Body of pancreas (tissue), 4 donors: Measurements from ENCODE around the gene ATXN3. TPM values are rescaled to one million over a fixed set of nuclear protein-coding genes. Genes with fewer than 3 reads are reported as not detected.

Experiments used
- ATAC-seq: fragments of 150-250 bp; one replicate; pipeline ENCODE4 v1.9.1; 2016
- DNase-seq, 4 donors: peaks; one replicate each; pipeline ENCODE4 v3.0.0-alpha.2; 2019
- H3K27ac ChIP-seq, 4 donors: fragments of 200-600 bp; sonication (generic); 1 replicate in 3 of 4; 2 replicates in 1 of 4; pipeline versions ENCODE4 v1.5.1 to v1.6.1; 2016 to 2019; ENCODE audit warnings: mild to moderate bottlenecking in 1 of 4, mixed read lengths in 1 of 4, moderate library complexity in 1 of 4
- H3K27me3 ChIP-seq, 2 donors: fragments of 200-600 bp; sonication (generic); one replicate each; pipeline ENCODE4 v1.6.0; 2016; ENCODE audit warnings: mild to moderate bottlenecking in 1 of 2
- H3K36me3 ChIP-seq, 2 donors: fragments of 200-600 bp; sonication (generic); replicated peaks in 1 of 2; 2 replicates each; pipeline ENCODE4 v1.5.1; 2016; ENCODE audit warnings: low read depth in 2 of 2; ENCODE audit not compliant: insufficient read depth in 1 of 2
- H3K4me1 ChIP-seq: fragments of 200-600 bp; sonication (generic); one replicate; pipeline ENCODE4 v1.6.0; 2016
- H3K4me3 ChIP-seq, 2 donors: fragments of 200-600 bp; sonication (generic); 1 replicate in 1 of 2; 2 replicates in 1 of 2; pipeline ENCODE4 v1.5.1; 2016 to 2019
- H3K9me3 ChIP-seq, 3 donors: fragments of 200-600 bp; sonication (generic); 1 replicate in 2 of 3; 2 replicates in 1 of 3; pipeline ENCODE4 v1.5.1; 2016
- POLR2A ChIP-seq, 3 donors: fragments of 450-650 bp; IDR thresholded peaks; one replicate each; pipeline ENCODE4 v1.6.1; 2016; ENCODE audit warnings: antibody characterized with exemption in 3 of 3, mild to moderate bottlenecking in 2 of 3
- WGBS, 2 donors: methylation state at CpG; one replicate each; pipeline ENCODE4 v1.1.5; 2017; 5-methylcytosine and 5-hydroxymethylcytosine counted together
- intact Hi-C: fragments of 100-400 bp; cut with DNase I; formaldehyde crosslinking; loops from one replicate; pipeline ENCODE4 v1.15.1; 2023
- total RNA-seq, 2 donors: library from RNA; depleted of rRNA; stranded (reverse); fragments of >200 nt; gene quantifications; one replicate each; pipeline ENCODE4 v1.1.0, GENCODE V29; 2016
- TF ChIP-seq, protein P1 (sequence below), 7 experiments: fragments of 450-650 bp in 4 of 7; fragments of 200-600 bp in 3 of 7; sonication (generic) in 3 of 7; IDR thresholded peaks; one replicate each; pipeline ENCODE4 v1.5.1; 2016 to 2019; ENCODE audit warnings: antibody characterized with exemption in 7 of 7

ATXN3 gene
- total RNA-seq, 2 donors from 2014 or later: 5.9 to 16.1 TPM

DNA sequence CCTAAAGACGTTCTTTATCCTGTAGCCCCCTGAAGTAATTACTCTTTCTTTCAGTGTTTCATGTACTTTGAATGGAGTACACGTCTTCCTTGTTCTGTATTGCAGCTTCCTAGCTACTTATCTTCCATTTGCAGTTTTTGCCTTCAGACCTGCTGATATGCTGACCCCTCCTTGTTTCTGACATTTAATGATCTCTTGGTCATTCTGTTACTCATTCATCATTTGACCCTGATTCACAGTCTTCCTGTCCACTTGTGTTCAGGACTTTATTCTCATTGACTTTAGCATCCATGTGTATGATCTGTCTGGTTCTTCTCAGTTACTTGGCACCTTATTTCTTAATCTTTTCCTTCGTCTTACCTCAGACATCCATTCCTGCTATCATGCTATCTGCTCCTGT is 37.6 kb upstream of the ATXN3 start:
- no peaks in the 10 kb centered on the region for H3K27me3 ChIP-seq
- H3K4me1 ChIP-seq: no peaks in the 10 kb centered on the region
- WGBS, 2 donors: 85 to 88% methylated on average over 3 of the region's 3 CpGs
- intact Hi-C loops: no loop called here
- no peak overlapping the region for H3K4me3 ChIP-seq
- H3K36me3 ChIP-seq: peaks cover 10 to 32% of the 10 kb centered on the region in 2 donors
- DNase-seq (no peak), ATAC-seq (no peak)
- H3K9me3 ChIP-seq: no peaks in the 10 kb centered on the region
- TF ChIP-seq POLR2A (IDR thresholded peaks at IDR 0.05): no peak
- TF ChIP-seq, protein P1, sequence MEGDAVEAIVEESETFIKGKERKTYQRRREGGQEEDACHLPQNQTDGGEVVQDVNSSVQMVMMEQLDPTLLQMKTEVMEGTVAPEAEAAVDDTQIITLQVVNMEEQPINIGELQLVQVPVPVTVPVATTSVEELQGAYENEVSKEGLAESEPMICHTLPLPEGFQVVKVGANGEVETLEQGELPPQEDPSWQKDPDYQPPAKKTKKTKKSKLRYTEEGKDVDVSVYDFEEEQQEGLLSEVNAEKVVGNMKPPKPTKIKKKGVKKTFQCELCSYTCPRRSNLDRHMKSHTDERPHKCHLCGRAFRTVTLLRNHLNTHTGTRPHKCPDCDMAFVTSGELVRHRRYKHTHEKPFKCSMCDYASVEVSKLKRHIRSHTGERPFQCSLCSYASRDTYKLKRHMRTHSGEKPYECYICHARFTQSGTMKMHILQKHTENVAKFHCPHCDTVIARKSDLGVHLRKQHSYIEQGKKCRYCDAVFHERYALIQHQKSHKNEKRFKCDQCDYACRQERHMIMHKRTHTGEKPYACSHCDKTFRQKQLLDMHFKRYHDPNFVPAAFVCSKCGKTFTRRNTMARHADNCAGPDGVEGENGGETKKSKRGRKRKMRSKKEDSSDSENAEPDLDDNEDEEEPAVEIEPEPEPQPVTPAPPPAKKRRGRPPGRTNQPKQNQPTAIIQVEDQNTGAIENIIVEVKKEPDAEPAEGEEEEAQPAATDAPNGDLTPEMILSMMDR (IDR thresholded peaks at IDR 0.05): no peak
- no peak overlapping the region for H3K27ac ChIP-seq

DNA sequence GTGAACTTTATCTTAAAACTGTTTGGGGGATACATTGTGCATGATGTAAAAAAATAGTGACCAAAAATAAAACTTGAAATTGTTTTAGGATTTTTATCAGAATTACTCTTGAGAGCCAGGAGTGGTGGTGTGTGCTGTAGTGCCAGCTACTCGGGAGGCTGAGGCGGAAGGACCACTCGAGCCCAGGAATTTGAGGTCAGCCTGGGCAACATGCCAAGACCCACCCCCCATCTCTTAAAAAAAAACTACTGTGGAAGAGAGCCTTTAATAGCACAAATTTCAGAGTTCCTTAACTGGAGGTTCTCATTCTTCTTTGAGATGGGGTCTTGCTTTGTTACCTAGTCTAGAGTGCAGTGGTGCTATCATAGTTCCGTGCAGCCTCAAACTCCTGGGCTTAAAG is 36.9 kb upstream of the ATXN3 start:
- H3K4me3 ChIP-seq: no peak overlapping the region
- ATAC-seq (no peak), DNase-seq (no peak)
- intact Hi-C loops: no loop called here
- no peaks in the 10 kb centered on the region for H3K9me3 ChIP-seq
- H3K27me3 ChIP-seq: no peaks in the 10 kb centered on the region
- WGBS, 2 donors: 75 to 78% methylated on average over 4 of the region's 4 CpGs
- peaks cover 10 to 34% of the 10 kb centered on the region in 2 donors for H3K36me3 ChIP-seq
- H3K27ac ChIP-seq: no peak overlapping the region
- H3K4me1 ChIP-seq: no peaks in the 10 kb centered on the region
- TF ChIP-seq, protein P1 (IDR thresholded peaks at IDR 0.05): no peak
- TF ChIP-seq POLR2A (IDR thresholded peaks at IDR 0.05): no peak

DNA sequence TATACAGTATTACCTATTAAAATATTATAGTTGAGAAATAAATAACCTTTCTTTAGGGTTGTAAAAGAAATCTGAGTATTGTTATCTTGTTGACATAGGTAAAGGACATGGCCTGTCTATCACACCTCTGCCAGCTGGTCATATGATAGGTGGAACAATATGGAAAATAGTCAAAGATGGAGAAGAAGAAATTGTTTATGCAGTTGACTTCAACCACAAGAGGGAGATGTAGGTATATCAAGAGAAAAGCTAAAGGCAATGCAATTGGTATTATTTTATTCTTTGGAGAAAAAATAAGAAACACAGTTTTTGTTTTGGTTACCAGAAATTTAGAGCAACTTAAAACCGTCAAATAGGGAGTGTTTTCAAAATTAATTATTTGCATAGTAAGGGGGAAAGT is 28.9 kb upstream of the ATXN3 start:
- WGBS, 2 donors: 74 to 79% methylated on average over 1 of the region's 1 CpG
- ATAC-seq (no peak), DNase-seq (no peak)
- no peak overlapping the region for H3K27ac ChIP-seq
- TF ChIP-seq, protein P1 (IDR thresholded peaks at IDR 0.05): peak in 6 of 7 experiments; percentile 12 to 35 (median 26)
- TF ChIP-seq POLR2A (IDR thresholded peaks at IDR 0.05): no peak
- no peaks in the 10 kb centered on the region for H3K9me3 ChIP-seq
- no peaks in the 10 kb centered on the region for H3K27me3 ChIP-seq
- intact Hi-C loops: no loop called here
- no peaks in the 10 kb centered on the region for H3K4me1 ChIP-seq
- peaks cover 0 to 35% of the 10 kb centered on the region in 2 donors for H3K36me3 ChIP-seq
- H3K4me3 ChIP-seq: no peak overlapping the region

DNA sequence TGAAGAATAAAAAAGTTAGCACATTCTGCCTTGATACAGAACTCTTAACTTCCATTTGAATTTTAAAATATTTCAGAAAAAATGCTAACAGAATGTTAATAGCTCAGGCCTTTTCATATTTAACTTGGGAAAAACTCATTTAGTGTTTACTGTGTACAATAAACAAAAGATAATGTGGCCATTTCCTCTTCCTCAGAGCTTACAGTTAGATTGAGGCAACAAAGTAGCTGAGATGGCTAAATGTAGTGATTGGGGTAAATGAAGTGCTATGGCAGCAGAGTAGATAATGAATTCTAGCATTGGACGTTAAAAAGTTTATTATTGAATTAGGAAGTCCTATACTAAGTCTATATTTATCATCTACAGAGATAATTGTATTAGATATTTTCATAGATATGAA is 28.1 kb upstream of the ATXN3 start:
- Histone ChIP-seq H3K4me3 (no peak overlapping the region), H3K27ac (no peak overlapping the region), H3K4me1 (no peaks in the 10 kb centered on the region), H3K27me3 (no peaks in the 10 kb centered on the region), H3K36me3 (peaks cover 0 to 35% of the 10 kb centered on the region in 2 donors), H3K9me3 (no peaks in the 10 kb centered on the region)
- DNase-seq: no peak
- no peak for TF ChIP-seq POLR2A (IDR thresholded peaks at IDR 0.05)
- TF ChIP-seq, protein P1 (IDR thresholded peaks at IDR 0.05): no peak
- WGBS, 2 donors: 56 to 60% methylated on average over 1 of the region's 1 CpG
- no peak for ATAC-seq
- intact Hi-C loops: no loop called here

DNA sequence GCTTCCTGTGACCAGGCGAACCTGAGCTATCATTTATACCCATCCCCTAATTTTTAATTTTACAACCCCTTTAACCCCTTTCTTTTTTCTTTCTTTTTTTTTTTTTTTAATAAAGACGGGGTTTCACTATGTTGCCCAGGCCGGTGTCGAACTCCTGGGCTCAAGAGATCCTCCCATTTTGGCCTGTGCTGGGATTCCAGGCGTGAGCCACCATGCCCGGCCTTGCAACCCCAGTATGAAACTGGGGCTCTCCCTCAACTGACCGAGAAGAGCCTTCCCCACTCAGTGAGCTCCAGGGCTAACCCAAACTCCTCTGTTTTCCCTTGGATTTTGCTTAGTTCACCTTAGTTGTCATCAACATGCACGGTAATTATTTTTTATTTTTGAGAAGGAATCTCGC is 16.4 kb upstream of the ATXN3 start:
- WGBS, 2 donors: 37 to 39% methylated on average over 9 of the region's 9 CpGs
- intact Hi-C loops: no loop called here
- H3K36me3 ChIP-seq: peaks cover 0 to 3% of the 10 kb centered on the region in 2 donors
- no peak for DNase-seq
- peak overlapping the region in 2 of 4 donors; percentile 88 to 93 for H3K27ac ChIP-seq
- ATAC-seq: no peak
- no peaks in the 10 kb centered on the region for H3K9me3 ChIP-seq
- H3K27me3 ChIP-seq: no peaks in the 10 kb centered on the region
- TF ChIP-seq, protein P1 (IDR thresholded peaks at IDR 0.05): no peak
- no peak for TF ChIP-seq POLR2A (IDR thresholded peaks at IDR 0.05)
- H3K4me3 ChIP-seq: peak overlapping the region; percentile 49 to 78
- H3K4me1 ChIP-seq: peaks cover 44% of the 10 kb centered on the region
